NCI-H748 (cell line): ENCODE measurements around the gene PSMD14.
"Not testable (repeated sequence)": the region's sequence is repeated elsewhere in the genome, so short reads cannot be mapped to it uniquely, and the experiment has no call there.

Source experiments
- DNase-seq: peaks from one replicate; lab custom pipeline; 2025; ENCODE audit not compliant: unreplicated experiment; lab: John Stamatoyannopoulos, UW

The PSMD14 gene

GRCh38 chr2:161335626-161336025 lies 27.4 kb downstream of the PSMD14 start:
- DNase-seq = no peak

GRCh38 chr2:161337247-161337646 lies 29.0 kb downstream of the PSMD14 start:
- no peak for DNase-seq

GRCh38 chr2:161339532-161339931 lies 31.3 kb downstream of the PSMD14 start:
- DNase-seq = not testable (repeated sequence)

- DNase-seq = not testable (repeated sequence)
Observed at GRCh38 chr2:161340930-161341413, 32.7 kb downstream of the PSMD14 start.

- DNase-seq = no peak
Observed at GRCh38 chr2:161343235-161343634, 35.0 kb downstream of the PSMD14 start.

- no peak for DNase-seq
Observed at GRCh38 chr2:161344692-161345091, 36.5 kb downstream of the PSMD14 start.

- DNase-seq = no peak
Observed at GRCh38 chr2:161351678-161352077, 43.5 kb downstream of the PSMD14 start.

GRCh38 chr2:161352719-161353118 lies 44.5 kb downstream of the PSMD14 start:
- no peak for DNase-seq

GRCh38 chr2:161353543-161353942 lies 45.3 kb downstream of the PSMD14 start:
- DNase-seq = no peak

GRCh38 chr2:161354106-161354505 lies 45.9 kb downstream of the PSMD14 start:
- no peak for DNase-seq

- DNase-seq = no peak
Observed at GRCh38 chr2:161355106-161355505, 46.9 kb downstream of the PSMD14 start.

GRCh38 chr2:161355983-161356382 lies 47.8 kb downstream of the PSMD14 start:
- no peak for DNase-seq

GRCh38 chr2:161357097-161357496 lies 48.9 kb downstream of the PSMD14 start:
- no peak for DNase-seq

GRCh38 chr2:161358838-161359237 lies 50.6 kb downstream of the PSMD14 start:
- no peak for DNase-seq

- DNase-seq = not testable (repeated sequence)
Observed at GRCh38 chr2:161360095-161360654, 52.0 kb downstream of the PSMD14 start.

- DNase-seq = no peak
Observed at GRCh38 chr2:161362568-161363166, 54.4 kb downstream of the PSMD14 start.

- DNase-seq = no peak
Observed at GRCh38 chr2:161367675-161368074, 59.5 kb downstream of the PSMD14 start.

- DNase-seq = no peak
Observed at GRCh38 chr2:161369311-161369710, 61.1 kb downstream of the PSMD14 start.

GRCh38 chr2:161370981-161371380 lies 62.8 kb downstream of the PSMD14 start:
- no peak for DNase-seq

- DNase-seq = no peak
Observed at GRCh38 chr2:161371869-161372268, 63.6 kb downstream of the PSMD14 start.

GRCh38 chr2:161373942-161374341 lies 65.7 kb downstream of the PSMD14 start:
- DNase-seq = no peak

- no peak for DNase-seq
Observed at GRCh38 chr2:161374446-161374845, 66.2 kb downstream of the PSMD14 start.

GRCh38 chr2:161379740-161380139 lies 71.5 kb downstream of the PSMD14 start:
- DNase-seq = no peak
